ENCODE data around the gene TEC. TPM values are rescaled to one million over a fixed set of nuclear protein-coding genes. Genes with fewer than 3 reads are reported as not detected.

The TEC gene
- total RNA-seq, 1 donor from 2014 or later: 8.8 TPM

- H3K27ac Mint-ChIP-seq: peak overlapping the region; percentile 92
- peaks cover 39% of the 10 kb centered on the region for H3K4me1 Mint-ChIP-seq
- CTCF ChIA-PET: interaction anchor here (0.8 kb wide), 1 partner anchor 142 kb away, joined by 4 read pairs; no protein-coding TSS in a partner anchor
- intact Hi-C loops (cut with micrococcal nuclease): loop anchor here (1.0 to 5.0 kb wide), 10 partner anchors 23 to 807 kb away; partner anchors contain the start of genes COMMD8, FRYL, NFXL1 and OCIAD1
- H3K36me3 Mint-ChIP-seq (ENCODE audit: low read depth): peaks cover 9% of the 10 kb centered on the region
- peak; percentile 90 for ATAC-seq (ENCODE audit: low read depth)
- DNase-seq: peak; percentile 88
- TF ChIP-seq, protein P1, sequence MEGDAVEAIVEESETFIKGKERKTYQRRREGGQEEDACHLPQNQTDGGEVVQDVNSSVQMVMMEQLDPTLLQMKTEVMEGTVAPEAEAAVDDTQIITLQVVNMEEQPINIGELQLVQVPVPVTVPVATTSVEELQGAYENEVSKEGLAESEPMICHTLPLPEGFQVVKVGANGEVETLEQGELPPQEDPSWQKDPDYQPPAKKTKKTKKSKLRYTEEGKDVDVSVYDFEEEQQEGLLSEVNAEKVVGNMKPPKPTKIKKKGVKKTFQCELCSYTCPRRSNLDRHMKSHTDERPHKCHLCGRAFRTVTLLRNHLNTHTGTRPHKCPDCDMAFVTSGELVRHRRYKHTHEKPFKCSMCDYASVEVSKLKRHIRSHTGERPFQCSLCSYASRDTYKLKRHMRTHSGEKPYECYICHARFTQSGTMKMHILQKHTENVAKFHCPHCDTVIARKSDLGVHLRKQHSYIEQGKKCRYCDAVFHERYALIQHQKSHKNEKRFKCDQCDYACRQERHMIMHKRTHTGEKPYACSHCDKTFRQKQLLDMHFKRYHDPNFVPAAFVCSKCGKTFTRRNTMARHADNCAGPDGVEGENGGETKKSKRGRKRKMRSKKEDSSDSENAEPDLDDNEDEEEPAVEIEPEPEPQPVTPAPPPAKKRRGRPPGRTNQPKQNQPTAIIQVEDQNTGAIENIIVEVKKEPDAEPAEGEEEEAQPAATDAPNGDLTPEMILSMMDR (IDR thresholded peaks at IDR 0.05): no peak
- H3K4me3 Mint-ChIP-seq: peak overlapping the region; percentile 96
- no peaks in the 10 kb centered on the region for H3K9me3 Mint-ChIP-seq
- H3K27me3 Mint-ChIP-seq: no peaks in the 10 kb centered on the region
- POLR2A ChIA-PET: interaction anchor here (0.6 to 1.3 kb wide), 2 partner anchors 70 to 75 kb away, joined by 3 to 4 read pairs; no protein-coding TSS in a partner anchor
Measured at GRCh38 chr4:48269861-48270522, 354 bp upstream of the TEC start.

- Mint-ChIP-seq H3K4me1 (peaks cover 48% of the 10 kb centered on the region), H3K4me3 (no peak overlapping the region), H3K36me3 (ENCODE audit: low read depth) (peaks cover 9% of the 10 kb centered on the region), H3K9me3 (no peaks in the 10 kb centered on the region), H3K27ac (no peak overlapping the region), H3K27me3 (no peaks in the 10 kb centered on the region)
- CTCF ChIA-PET: no interaction called here
- no peak for ATAC-seq (ENCODE audit: low read depth)
- POLR2A ChIA-PET: interaction anchor here (0.5 to 1.1 kb wide), 2 partner anchors 24 to 74 kb away, joined by 3 to 4 read pairs; partner anchors contain the start of gene SLAIN2
- intact Hi-C loops (cut with micrococcal nuclease): loop anchor here (5.0 kb wide), 2 partner anchors 565 to 640 kb away; partner anchors contain the start of genes OCIAD1 and OCIAD2
- TF ChIP-seq, protein P1 (IDR thresholded peaks at IDR 0.05): no peak
- DNase-seq: no peak
Measured at GRCh38 chr4:48267574-48267973, 2.1 kb downstream of the TEC start.

- Mint-ChIP-seq H3K4me3 (no peak overlapping the region), H3K9me3 (no peaks in the 10 kb centered on the region), H3K27me3 (no peaks in the 10 kb centered on the region), H3K4me1 (peaks cover 53% of the 10 kb centered on the region), H3K27ac (no peak overlapping the region), H3K36me3 (ENCODE audit: low read depth) (peaks cover 9% of the 10 kb centered on the region)
- no peak for DNase-seq
- intact Hi-C loops (cut with micrococcal nuclease): loop anchor here (5.0 kb wide), 2 partner anchors 566 to 641 kb away; partner anchors contain the start of genes OCIAD1 and OCIAD2
- CTCF ChIA-PET: interaction anchor here (1.1 kb wide), 1 partner anchor 8 kb away, joined by 4 read pairs; no protein-coding TSS in a partner anchor
- no peak for ATAC-seq (ENCODE audit: low read depth)
- POLR2A ChIA-PET: interaction anchor here (0.6 to 1.1 kb wide), 2 partner anchors 23 to 230 kb away, joined by 3 read pairs; no protein-coding TSS in a partner anchor
- TF ChIP-seq, protein P1 (IDR thresholded peaks at IDR 0.05): no peak
Measured at GRCh38 chr4:48266781-48267180, 2.9 kb downstream of the TEC start.

DNA sequence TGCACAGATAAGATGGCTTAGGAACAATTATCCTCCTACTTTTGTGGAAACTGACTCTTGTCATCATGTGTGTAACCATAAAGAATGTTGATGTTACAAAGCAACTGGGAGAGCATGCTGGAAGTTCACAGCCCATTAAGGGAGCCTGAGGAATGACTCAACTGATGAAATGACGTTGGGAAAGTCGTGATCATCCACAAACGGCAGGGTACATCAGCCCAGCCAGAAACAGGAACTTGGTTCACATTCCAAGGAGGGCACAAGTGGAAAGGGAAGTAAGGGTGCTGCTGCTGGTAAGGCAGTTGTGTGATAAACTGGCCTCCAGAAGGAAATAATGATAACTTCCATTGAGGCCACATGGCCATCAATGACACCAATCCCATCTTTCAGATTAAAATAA is 6.7 kb downstream of the TEC start:
- POLR2A ChIA-PET: no interaction called here
- ATAC-seq (ENCODE audit: low read depth): no peak

DNA sequence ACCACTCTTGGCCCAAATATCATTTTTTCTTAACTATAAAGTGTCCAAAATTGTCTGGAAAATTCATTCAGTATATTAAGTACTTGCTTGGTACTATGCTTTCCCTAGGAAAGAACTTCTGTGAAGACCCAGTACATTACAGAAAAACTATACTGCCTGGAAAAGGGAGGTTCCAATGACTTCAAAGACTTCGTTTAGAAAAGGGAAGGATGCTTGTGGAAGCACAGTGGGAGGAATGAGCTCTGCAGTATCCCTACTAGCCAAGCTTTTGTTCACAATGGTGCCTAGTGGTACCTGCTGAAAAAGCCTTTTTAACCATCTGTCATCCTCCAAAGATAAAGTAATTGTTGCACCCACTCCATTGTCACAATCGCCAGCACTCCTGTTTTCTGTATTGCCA is 7.2 kb downstream of the TEC start:
- H3K27ac Mint-ChIP-seq: no peak overlapping the region
- no peak for ATAC-seq (ENCODE audit: low read depth)
- intact Hi-C loops (cut with micrococcal nuclease): no loop called here

More for the DNA sequence above, 6.7 kb downstream of the TEC start:
- Mint-ChIP-seq H3K9me3 (no peaks in the 10 kb centered on the region), H3K27ac (no peak overlapping the region), H3K4me3 (no peak overlapping the region), H3K4me1 (peaks cover 50% of the 10 kb centered on the region), H3K36me3 (ENCODE audit: low read depth) (peaks cover 5% of the 10 kb centered on the region), H3K27me3 (no peaks in the 10 kb centered on the region)
- TF ChIP-seq, protein P1 (IDR thresholded peaks at IDR 0.05): no peak
- CTCF ChIA-PET: no interaction called here
- intact Hi-C loops (cut with micrococcal nuclease): no loop called here
- no peak for DNase-seq

More for the DNA sequence above, 7.2 kb downstream of the TEC start:
- DNase-seq: no peak
- TF ChIP-seq, protein P1 (IDR thresholded peaks at IDR 0.05): no peak
- Mint-ChIP-seq H3K4me1 (peaks cover 46% of the 10 kb centered on the region), H3K9me3 (no peaks in the 10 kb centered on the region), H3K4me3 (no peak overlapping the region), H3K27me3 (no peaks in the 10 kb centered on the region), H3K36me3 (ENCODE audit: low read depth) (peaks cover 5% of the 10 kb centered on the region)
- POLR2A ChIA-PET: no interaction called here
- CTCF ChIA-PET: no interaction called here
